SK-N-SH (cell line): ENCODE results near the gene IPPK. TPM values are rescaled to one million over a fixed set of nuclear protein-coding genes. Genes with fewer than 3 reads are reported as not detected.

Source experiments
- CTCF ChIA-PET: fragments of 300-600, 350-600 bp; formaldehyde crosslinking; extraction: SDS; loops from one replicate; lab custom pipeline; 2021; lab: Yijun Ruan, JAX
- POLR2A ChIA-PET: fragments of 350-600 bp; sonication (Branson Sonifier 250); formaldehyde crosslinking; extraction: SDS; loops from one replicate; lab custom pipeline; 2020; ENCODE audit warnings: antibody characterized with exemption, inconsistent platforms; lab: Yijun Ruan, JAX
- DNase-seq: peaks from one replicate; pipeline ENCODE4 v3.0.0; 2012
- H2AFZ ChIP-seq: fragments of 200-600 bp; sonication (generic); 2 replicates; pipeline ENCODE4 v1.8.1; 2016; ENCODE audit warnings: antibody characterized with exemption, mild to moderate bottlenecking, low read depth
- H3F3A ChIP-seq: fragments of 200-600 bp; sonication (generic); replicated peaks from 2 replicates; pipeline ENCODE3; 2016; ENCODE audit warnings: antibody characterized with exemption, mild to moderate bottlenecking; ENCODE audit not compliant: insufficient read depth
- H3K27ac ChIP-seq, 2 experiments: fragments of 200-500 bp in 1 of 2; fragments of 200-600 bp in 1 of 2; sonication (Bioruptor generic) in 1 of 2; sonication (generic), shearing (Covaris generic) in 1 of 2; 2 replicates each; pipeline versions ENCODE4 v1.5.1 to v1.6.1; 2014 to 2016; ENCODE audit warnings: low read depth in 2 of 2, inconsistent platforms in 1 of 2, low read length in 1 of 2, mild to moderate bottlenecking in 1 of 2, mixed read lengths in 1 of 2
- H3K27me3 ChIP-seq: fragments of 200-600 bp; sonication (generic), shearing (Covaris generic); 2 replicates; pipeline ENCODE4 v1.6.1; 2016; ENCODE audit warnings: mixed run types; ENCODE audit not compliant: insufficient read depth
- H3K36me3 ChIP-seq, 2 experiments: fragments of 200-500 bp in 1 of 2; fragments of 200-600 bp in 1 of 2; sonication (Bioruptor generic) in 1 of 2; sonication (generic) in 1 of 2; replicated peaks in 1 of 2; 2 replicates each; pipeline versions ENCODE3 to v1.5.1; 2014 to 2016; ENCODE audit warnings: low read length in 1 of 2, mild to moderate bottlenecking in 1 of 2; ENCODE audit not compliant: insufficient read depth in 2 of 2, control insufficient read depth in 1 of 2
- H3K4me1 ChIP-seq, 2 experiments: fragments of 200-500 bp in 1 of 2; fragments of 200-600 bp in 1 of 2; sonication (Bioruptor generic) in 1 of 2; sonication (generic), shearing (Covaris generic) in 1 of 2; 2 replicates each; pipeline versions ENCODE4 v1.5.1 to v1.6.1; 2014 to 2016; ENCODE audit warnings: low read depth in 1 of 2, low read length in 1 of 2, mixed run types in 1 of 2; ENCODE audit not compliant: insufficient read depth in 2 of 2, control insufficient read depth in 1 of 2
- H3K4me2 ChIP-seq: fragments of 200-600 bp; sonication (generic), shearing (Covaris generic); 2 replicates; pipeline ENCODE4 v1.6.1; 2017; ENCODE audit warnings: mixed run types
- H3K4me3 ChIP-seq, 2 experiments: fragments of 200-500 bp in 1 of 2; fragments of 200-600 bp in 1 of 2; sonication (Bioruptor generic) in 1 of 2; sonication (generic), shearing (Covaris generic) in 1 of 2; 2 replicates each; pipeline versions ENCODE4 v1.5.1 to v1.8.1; 2014 to 2016; ENCODE audit warnings: low read depth in 2 of 2, inconsistent platforms in 1 of 2, low read length in 1 of 2, mild to moderate bottlenecking in 1 of 2, mixed read lengths in 1 of 2, moderate library complexity in 1 of 2
- H3K79me2 ChIP-seq: fragments of 200-600 bp; sonication (generic); 2 replicates; pipeline ENCODE4 v1.8.1; 2017; ENCODE audit warnings: mild to moderate bottlenecking; ENCODE audit not compliant: insufficient read depth
- H3K9ac ChIP-seq: fragments of 200-600 bp; sonication (generic); 2 replicates; pipeline ENCODE4 v1.6.1; 2017; ENCODE audit warnings: mixed run types
- H3K9me2 ChIP-seq: fragments of 200-600 bp; sonication (generic); 2 replicates; pipeline ENCODE4 v1.6.1; 2017; ENCODE audit warnings: mixed run types
- H3K9me3 ChIP-seq: fragments of 200-600 bp; sonication (generic); 2 replicates; pipeline ENCODE4 v1.6.1; 2017; ENCODE audit warnings: mixed run types, mild to moderate bottlenecking, moderate library complexity
- H4K20me1 ChIP-seq: fragments of 200-600 bp; sonication (generic); 2 replicates; pipeline ENCODE4 v1.6.1; 2017; ENCODE audit warnings: mild to moderate bottlenecking, mixed run types; ENCODE audit not compliant: insufficient read depth
- CHD2 ChIP-seq: fragments of 150-350 bp; IDR thresholded peaks from 2 replicates; pipeline ENCODE4 v1.6.1; 2018; ENCODE audit warnings: low read length; ENCODE audit not compliant: partially characterized antibody
- ELF1 ChIP-seq: IDR thresholded peaks from 2 replicates; pipeline ENCODE4 v1.4.0; 2012
- EZH2phosphoT487 ChIP-seq: fragments of 200-600 bp; sonication (generic); IDR thresholded peaks from 2 replicates; pipeline ENCODE4 v1.6.1; 2017; ENCODE audit warnings: low read depth, mixed run types, mild to moderate bottlenecking, antibody characterized with exemption, moderate library complexity, borderline replicate concordance
- FOSL2 ChIP-seq: IDR thresholded peaks from 2 replicates; pipeline ENCODE4 v1.4.0; 2012; ENCODE audit warnings: low read depth, mild to moderate bottlenecking, moderate library complexity, borderline replicate concordance
- GABPA ChIP-seq: IDR thresholded peaks from 2 replicates; pipeline ENCODE4 v1.4.0; 2012; ENCODE audit warnings: low read depth, mild to moderate bottlenecking
- MEF2A ChIP-seq: IDR thresholded peaks from 2 replicates; pipeline ENCODE4 v1.4.0; 2012; ENCODE audit warnings: low read depth, borderline replicate concordance
- MXI1 ChIP-seq: IDR thresholded peaks from 2 replicates; pipeline ENCODE4 v1.6.1; 2012; ENCODE audit warnings: mild to moderate bottlenecking, low read depth, low read length, improper control_type of control experiment
- NFIC ChIP-seq: IDR thresholded peaks from 2 replicates; pipeline ENCODE4 v1.4.0; 2012; ENCODE audit warnings: borderline replicate concordance
- NRF1 ChIP-seq: IDR thresholded peaks from 2 replicates; pipeline ENCODE4 v1.6.1; 2012; ENCODE audit warnings: low read depth, mild to moderate bottlenecking, low read length
- PBX3 ChIP-seq: IDR thresholded peaks from 2 replicates; pipeline ENCODE4; 2012
- POLR2AphosphoS5 ChIP-seq: IDR thresholded peaks from 2 replicates; pipeline ENCODE4 v1.6.1; 2012; ENCODE audit warnings: low read depth, low read length
- RAD21 ChIP-seq: IDR thresholded peaks from 2 replicates; pipeline ENCODE4 v1.6.1; 2012; ENCODE audit warnings: mild to moderate bottlenecking, low read length
- REST ChIP-seq: IDR thresholded peaks from 2 replicates; pipeline ENCODE4 v1.6.1; 2012; ENCODE audit warnings: mild to moderate bottlenecking, low read depth, low read length, moderate library complexity
- RFX5 ChIP-seq: IDR thresholded peaks from 2 replicates; pipeline ENCODE4 v1.6.1; 2012; ENCODE audit warnings: mild to moderate bottlenecking, improper control_type of control experiment, low read length
- RXRA ChIP-seq: IDR thresholded peaks from 2 replicates; pipeline ENCODE4 v1.4.0; 2012; ENCODE audit warnings: low read depth, mild to moderate bottlenecking, borderline replicate concordance
- SIN3A ChIP-seq: IDR thresholded peaks from 2 replicates; pipeline ENCODE4 v1.6.1; 2012; ENCODE audit warnings: low read depth, mild to moderate bottlenecking, low read length, moderate library complexity, borderline replicate concordance
- TAF1 ChIP-seq: IDR thresholded peaks from 2 replicates; pipeline ENCODE4 v1.6.1; 2012; ENCODE audit warnings: low read depth, mild to moderate bottlenecking, low read length, moderate library complexity, borderline replicate concordance
- TCF12 ChIP-seq: IDR thresholded peaks from 2 replicates; pipeline ENCODE4 v1.4.0; 2012
- USF1 ChIP-seq: IDR thresholded peaks from 2 replicates; pipeline ENCODE4 v1.4.0; 2012; ENCODE audit warnings: low read depth, borderline replicate concordance
- YY1 ChIP-seq: IDR thresholded peaks from 2 replicates; pipeline ENCODE4 v1.4.0; 2012; ENCODE audit warnings: low read depth, mild to moderate bottlenecking
- WGBS: methylation state at CpG from one replicate; pipeline ENCODE4 v1.1.6; 2017; ENCODE audit warnings: low lambda C conversion rate; 5-methylcytosine and 5-hydroxymethylcytosine counted together
- polyA plus RNA-seq, 3 experiments: library from polyadenylated mRNA; depleted of rRNA; stranded (reverse); fragments of >200 nt; gene quantifications; 2 replicates each; pipeline ENCODE4 v1.2.3, GENCODE V29; 2012

Gene IPPK
- polyA plus RNA-seq, 1 of the 3 experiments (the other 2 are of a cell fraction), result 16.5 TPM

- H3K9me2 ChIP-seq, result no peaks in the 10 kb centered on the region
- no peak overlapping the region for H3K27ac ChIP-seq
- CTCF ChIA-PET, result interaction anchor here (0.6 to 0.7 kb wide), 2 partner anchors 152 to 319 kb away, joined by 3 read pairs; no protein-coding TSS in a partner anchor
- H3K4me1 ChIP-seq, result peaks cover 0 to 13% of the 10 kb centered on the region in 2 experiments; a peak in 2 of 4 replicates
- no peak overlapping the region for H3K9ac ChIP-seq
- TF ChIP-seq USF1 (no peak), FOSL2 (no peak), POLR2AphosphoS5 (no peak), NRF1 (no peak), RXRA (no peak), PBX3 (no peak), RAD21 (no peak), YY1 (no peak)
- TF ChIP-seq, all 33 proteins: peak for 0
- no peaks in the 10 kb centered on the region for H3F3A ChIP-seq
- POLR2A ChIA-PET, result no interaction called here
- no peak overlapping the region for H3K4me3 ChIP-seq
- H3K36me3 ChIP-seq, result peaks cover 3 to 28% of the 10 kb centered on the region in 2 experiments
- peaks cover 91% of the 10 kb centered on the region for H3K79me2 ChIP-seq
- 91% methylated on average over 4 of the region's 4 CpGs for WGBS
- no peak overlapping the region for H2AFZ ChIP-seq
- peaks cover 44% of the 10 kb centered on the region for H4K20me1 ChIP-seq
- H3K27me3 ChIP-seq, result no peaks in the 10 kb centered on the region
- H3K4me2 ChIP-seq, result no peak overlapping the region
- no peak for DNase-seq
- no peaks in the 10 kb centered on the region for H3K9me3 ChIP-seq
Observed at GRCh38 chr9:92661743-92662142, 8.2 kb downstream of the IPPK start.

- no peak for DNase-seq
- ChIA-PET POLR2A (no interaction called here), CTCF (interaction anchor here (0.7 kb wide), 1 partner anchor 153 kb away, joined by 3 read pairs; no protein-coding TSS in a partner anchor)
- TF ChIP-seq TAF1, result no peak
- no peak for TF ChIP-seq GABPA
- no peak for TF ChIP-seq PBX3
- TF ChIP-seq MEF2A, result no peak
- TF ChIP-seq EZH2phosphoT487, result no peak
- no peak for TF ChIP-seq SIN3A
- no peak for TF ChIP-seq USF1
- no peak for TF ChIP-seq YY1
- no peak for TF ChIP-seq ELF1
- TF ChIP-seq NRF1, result no peak
- TF ChIP-seq CHD2, result no peak
- no peak for TF ChIP-seq MXI1
- no peak for TF ChIP-seq NFIC
- no peak for TF ChIP-seq TCF12
- no peak for TF ChIP-seq REST
- TF ChIP-seq RFX5, result no peak
- no peak for TF ChIP-seq FOSL2
- no peak for TF ChIP-seq RXRA
- TF ChIP-seq, all 33 proteins: peak for 0
- Histone ChIP-seq H3K9ac (no peak overlapping the region), H3K9me2 (no peaks in the 10 kb centered on the region), H3K9me3 (no peaks in the 10 kb centered on the region), H3F3A (no peaks in the 10 kb centered on the region), H3K36me3 (peaks cover 2 to 28% of the 10 kb centered on the region in 2 experiments), H3K4me3 (no peak overlapping the region), H3K4me2 (no peak overlapping the region), H3K27ac (no peak overlapping the region; a peak in 1 of 4 replicates), H3K27me3 (no peaks in the 10 kb centered on the region), H2AFZ (no peak overlapping the region), H4K20me1 (peaks cover 38% of the 10 kb centered on the region), H3K79me2 (peaks cover 89% of the 10 kb centered on the region), H3K4me1 (peaks cover 0 to 7% of the 10 kb centered on the region in 2 experiments; a peak in 2 of 4 replicates)
- WGBS, result 91% methylated on average over 1 of the region's 5 CpGs
Observed at GRCh38 chr9:92661127-92661526, 8.8 kb downstream of the IPPK start.
